HL-60 (cell line): ENCODE data around the gene CCDC85C.

Source experiments
- DNase-seq, 2 experiments: peaks; one replicate each; pipeline ENCODE4 v3.0.0-alpha.2; 2010 to 2020; ENCODE audit warnings: low read depth in 1 of 2, low spot score in 1 of 2
- H3K27ac ChIP-seq: fragments of 250-450 bp; sonication (Bioruptor Pico); replicated peaks from 2 replicates; pipeline ENCODE4 v1.5.1; 2020; ENCODE audit warnings: mild to moderate bottlenecking, moderate library complexity
- H3K27me3 ChIP-seq: fragments of 250-450 bp; sonication (Bioruptor Pico); 2 replicates; pipeline ENCODE4 v1.5.1; 2021; ENCODE audit warnings: mild to moderate bottlenecking, moderate library complexity; ENCODE audit not compliant: insufficient read depth, poor library complexity, severe bottlenecking
- H3K4me3 ChIP-seq: replicated peaks from 2 replicates; pipeline ENCODE4 v1.5.1; 2011; ENCODE audit warnings: mild to moderate bottlenecking, control low read depth, low read length; ENCODE audit not compliant: insufficient read depth
- GABPA ChIP-seq: IDR thresholded peaks from 2 replicates; pipeline ENCODE4 v1.6.1; 2012; ENCODE audit warnings: low read depth
- POLR2AphosphoS5 ChIP-seq: IDR thresholded peaks from 2 replicates; pipeline ENCODE4 v1.6.1; 2012; ENCODE audit warnings: low read depth
- REST ChIP-seq: IDR thresholded peaks from 2 replicates; pipeline ENCODE4 v1.6.1; 2012; ENCODE audit warnings: low read depth; ENCODE audit not compliant: insufficient replicate concordance
- SPI1 ChIP-seq: IDR thresholded peaks from 2 replicates; pipeline ENCODE4 v1.6.1; 2012; ENCODE audit warnings: low read depth, mild to moderate bottlenecking, borderline replicate concordance
- TF ChIP-seq, protein P1 (sequence below): IDR thresholded peaks from one replicate; pipeline ENCODE4 v1.5.1; 2011; ENCODE audit warnings: low read length, control low read depth, inconsistent platforms; ENCODE audit not compliant: insufficient read depth

The CCDC85C gene

GRCh38 chr14:99649643-99650042 is 45.6 kb upstream of the CCDC85C start:
- H3K4me3 ChIP-seq: no peak overlapping the region
- H3K27ac ChIP-seq: no peak overlapping the region
- TF ChIP-seq POLR2AphosphoS5 (no peak), GABPA (no peak), SPI1 (no peak), REST (no peak)
- TF ChIP-seq, protein P1, sequence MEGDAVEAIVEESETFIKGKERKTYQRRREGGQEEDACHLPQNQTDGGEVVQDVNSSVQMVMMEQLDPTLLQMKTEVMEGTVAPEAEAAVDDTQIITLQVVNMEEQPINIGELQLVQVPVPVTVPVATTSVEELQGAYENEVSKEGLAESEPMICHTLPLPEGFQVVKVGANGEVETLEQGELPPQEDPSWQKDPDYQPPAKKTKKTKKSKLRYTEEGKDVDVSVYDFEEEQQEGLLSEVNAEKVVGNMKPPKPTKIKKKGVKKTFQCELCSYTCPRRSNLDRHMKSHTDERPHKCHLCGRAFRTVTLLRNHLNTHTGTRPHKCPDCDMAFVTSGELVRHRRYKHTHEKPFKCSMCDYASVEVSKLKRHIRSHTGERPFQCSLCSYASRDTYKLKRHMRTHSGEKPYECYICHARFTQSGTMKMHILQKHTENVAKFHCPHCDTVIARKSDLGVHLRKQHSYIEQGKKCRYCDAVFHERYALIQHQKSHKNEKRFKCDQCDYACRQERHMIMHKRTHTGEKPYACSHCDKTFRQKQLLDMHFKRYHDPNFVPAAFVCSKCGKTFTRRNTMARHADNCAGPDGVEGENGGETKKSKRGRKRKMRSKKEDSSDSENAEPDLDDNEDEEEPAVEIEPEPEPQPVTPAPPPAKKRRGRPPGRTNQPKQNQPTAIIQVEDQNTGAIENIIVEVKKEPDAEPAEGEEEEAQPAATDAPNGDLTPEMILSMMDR: no peak
- DNase-seq: no peak
- H3K27me3 ChIP-seq: peaks cover 18% of the 10 kb centered on the region

GRCh38 chr14:99649219-99649618 is 45.2 kb upstream of the CCDC85C start:
- TF ChIP-seq SPI1 (no peak), POLR2AphosphoS5 (no peak), GABPA (no peak), REST (no peak)
- TF ChIP-seq, protein P1: no peak
- H3K27ac ChIP-seq: no peak overlapping the region
- no peak overlapping the region for H3K4me3 ChIP-seq
- no peak for DNase-seq
- H3K27me3 ChIP-seq: peaks cover 20% of the 10 kb centered on the region

DNA sequence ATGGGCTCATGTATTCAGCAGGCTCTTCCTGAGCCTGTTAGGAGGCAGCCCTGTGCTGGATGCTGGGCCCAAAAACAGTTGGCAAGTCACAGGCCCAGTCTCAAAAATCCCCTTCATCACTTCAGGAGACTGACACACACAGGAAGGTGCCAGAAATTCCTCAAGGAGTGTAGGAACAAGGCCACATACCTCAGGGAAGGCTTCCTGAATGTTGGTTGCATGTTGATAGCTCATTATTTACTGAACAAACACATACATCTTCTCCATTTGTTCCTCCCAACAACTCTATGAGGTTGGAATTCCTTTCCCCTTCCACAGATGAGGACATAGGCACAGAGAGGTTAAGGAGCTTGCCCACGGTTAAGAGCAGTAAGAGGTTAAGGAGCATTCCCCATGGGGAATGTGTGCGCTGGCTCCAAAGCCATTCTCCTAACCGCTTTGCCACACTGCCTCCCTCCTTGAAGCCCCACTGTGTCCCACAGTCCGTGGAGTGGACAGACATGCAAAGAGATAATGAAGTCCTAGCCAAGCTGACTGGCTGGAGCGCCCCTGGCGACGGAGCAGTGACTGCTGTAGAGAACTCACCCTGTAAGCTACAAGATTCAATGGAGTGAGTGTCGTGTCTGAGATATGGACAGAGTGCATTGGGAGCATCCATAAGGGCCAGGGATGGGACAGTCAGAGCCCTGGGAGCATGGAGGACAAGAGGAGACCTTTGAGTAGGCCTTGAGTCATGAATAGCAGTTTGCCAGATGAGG is 44.2 kb upstream of the CCDC85C start:
- H3K27me3 ChIP-seq: peaks cover 23% of the 10 kb centered on the region
- no peak for DNase-seq
- TF ChIP-seq, protein P1: no peak
- no peak for TF ChIP-seq REST
- TF ChIP-seq POLR2AphosphoS5: no peak
- TF ChIP-seq SPI1: no peak
- TF ChIP-seq GABPA: no peak
- no peak overlapping the region for H3K4me3 ChIP-seq
- no peak overlapping the region for H3K27ac ChIP-seq
